Astrocyte of the hippocampus (primary cell): ENCODE data around the gene CAPN13.

ENCODE experiments used
- DNase-seq: peaks from one replicate; pipeline ENCODE4 v3.0.0; 2011; ENCODE audit warnings: low read depth, low spot score

The CAPN13 gene

GRCh38 chr2:30730736-30731647 is 76.3 kb downstream of the CAPN13 start:
- DNase-seq: no peak

DNA sequence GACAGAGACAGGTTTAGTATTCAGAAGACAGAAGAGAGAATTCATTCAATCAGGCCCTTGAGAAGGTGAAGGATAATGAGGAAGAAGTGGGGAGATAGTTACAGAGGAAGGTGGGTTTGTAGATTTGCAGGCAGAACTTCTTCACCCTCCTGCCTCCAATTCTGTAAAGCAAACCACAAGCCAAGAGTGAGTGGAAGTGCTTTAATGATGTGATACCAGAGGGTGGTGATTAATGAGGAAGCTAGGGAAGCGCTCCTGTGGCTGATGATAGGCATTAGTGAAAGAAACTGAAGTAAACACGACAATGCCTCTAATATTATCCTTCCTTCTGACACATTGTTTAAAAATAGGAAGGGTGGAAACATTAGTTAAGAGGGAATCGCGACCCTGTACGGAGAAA is 78.2 kb downstream of the CAPN13 start:
- DNase-seq: no peak

GRCh38 chr2:30722936-30723725 is 84.1 kb downstream of the CAPN13 start:
- DNase-seq: no peak

DNA sequence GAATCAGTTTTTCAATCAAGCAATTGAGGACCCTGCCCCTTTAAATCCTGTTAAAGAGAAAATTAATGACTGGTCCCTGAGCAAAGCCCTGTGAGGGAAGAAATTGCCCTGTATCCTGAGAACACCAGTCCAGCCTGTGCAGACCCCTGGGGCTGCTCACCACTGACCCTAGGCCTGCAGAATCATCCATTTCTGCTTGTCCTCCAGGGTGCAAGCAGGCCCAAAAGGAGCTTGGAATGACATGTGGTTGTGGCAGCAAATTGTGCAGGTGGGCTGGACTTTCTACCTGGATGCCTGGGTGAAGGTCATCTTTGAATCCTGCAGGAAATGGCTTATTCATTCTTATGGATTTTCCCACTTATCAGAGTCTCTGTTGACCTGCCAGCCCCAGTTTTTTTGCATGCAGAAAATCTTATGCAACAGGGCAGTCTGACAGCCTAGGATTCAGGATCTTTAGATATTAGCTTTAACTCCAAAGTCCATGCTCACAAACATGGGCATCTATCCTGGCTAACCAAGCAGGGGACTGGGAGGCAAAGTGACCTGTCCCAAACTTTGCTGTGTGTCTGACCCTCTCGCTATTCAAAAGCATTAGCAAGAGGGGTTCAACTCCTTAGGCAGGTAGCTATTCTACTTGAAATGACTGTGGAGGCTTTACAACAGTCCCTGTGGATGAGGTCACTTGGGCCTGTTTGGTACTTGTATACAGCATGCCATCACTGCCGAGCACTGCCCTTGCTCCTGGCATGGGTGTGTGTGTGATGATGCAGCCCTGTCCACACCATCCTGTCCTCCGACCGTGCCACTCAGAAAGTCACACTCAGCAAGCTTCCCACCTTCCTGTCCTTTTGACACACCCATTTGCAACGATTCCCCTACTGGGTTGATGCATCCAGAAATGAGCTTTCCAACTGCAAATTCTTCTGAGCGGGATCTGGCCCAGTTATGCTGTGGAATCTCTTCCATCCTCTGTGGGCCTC is 85.3 kb downstream of the CAPN13 start:
- DNase-seq: no peak

DNA sequence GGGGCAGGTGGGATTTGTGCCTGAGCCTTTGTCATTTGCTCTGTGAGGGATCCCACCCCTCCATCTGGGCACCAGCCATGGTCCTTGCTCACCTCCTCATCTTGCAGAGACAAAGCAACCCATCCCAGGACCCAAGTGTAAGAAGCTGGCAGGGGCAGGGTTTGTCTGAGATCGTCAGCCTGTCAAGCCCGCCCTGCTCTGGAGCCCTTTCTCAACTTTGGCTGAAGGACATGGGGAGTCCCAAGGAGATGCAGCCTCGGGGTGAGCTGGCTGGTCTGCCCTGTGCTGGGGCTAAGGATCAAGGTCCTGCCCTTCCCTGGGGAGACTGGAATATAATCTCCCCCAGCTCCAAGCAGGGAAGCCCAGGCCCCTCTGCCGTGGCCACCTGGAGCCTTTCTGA is 86.0 kb downstream of the CAPN13 start:
- no peak for DNase-seq

GRCh38 chr2:30717081-30717650 is 90.1 kb downstream of the CAPN13 start:
- DNase-seq: no peak

GRCh38 chr2:30716123-30716900 is 90.9 kb downstream of the CAPN13 start:
- DNase-seq: no peak

DNA sequence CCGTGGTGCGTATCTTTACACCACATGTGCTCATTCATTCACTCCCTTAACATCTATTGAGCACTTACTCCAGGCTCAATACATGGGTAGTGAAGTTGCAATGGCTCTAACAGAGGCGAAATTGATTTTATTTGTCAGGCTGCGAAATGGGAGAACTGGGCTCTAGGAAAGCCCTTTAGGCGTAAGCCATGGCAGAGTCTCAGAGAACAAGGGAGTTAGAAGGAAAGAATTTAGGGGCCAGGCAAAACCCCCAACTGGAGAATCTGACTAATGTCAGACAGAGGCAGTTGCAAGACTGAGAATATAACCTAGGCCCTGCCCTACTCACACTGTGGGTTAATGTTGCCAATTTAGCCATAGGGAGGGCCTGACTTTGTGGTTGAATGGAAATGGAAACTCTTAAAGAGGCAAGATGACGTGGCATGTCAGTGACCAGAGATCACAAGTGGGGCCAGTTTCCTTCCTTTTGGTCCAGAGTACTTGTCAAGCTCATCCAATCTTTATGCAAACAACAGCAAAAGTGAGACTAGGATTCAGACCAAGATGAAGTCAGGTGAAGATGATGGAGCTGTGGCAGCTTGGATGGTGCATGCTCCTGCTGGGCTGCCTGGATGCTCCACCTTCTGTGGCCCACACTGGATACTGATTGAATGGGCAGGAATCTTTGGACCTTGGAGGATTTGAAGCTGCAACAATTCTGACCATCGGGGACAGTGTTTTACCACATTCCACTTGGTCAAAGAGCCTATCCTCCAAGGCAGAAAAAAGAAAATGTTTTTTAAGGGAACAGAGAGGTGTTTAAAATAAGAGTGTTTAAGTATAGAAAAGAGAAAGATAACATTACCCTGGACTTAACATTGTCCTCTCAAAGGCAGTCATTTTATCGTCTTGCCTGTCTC is 92.2 kb downstream of the CAPN13 start:
- DNase-seq: no peak

DNA sequence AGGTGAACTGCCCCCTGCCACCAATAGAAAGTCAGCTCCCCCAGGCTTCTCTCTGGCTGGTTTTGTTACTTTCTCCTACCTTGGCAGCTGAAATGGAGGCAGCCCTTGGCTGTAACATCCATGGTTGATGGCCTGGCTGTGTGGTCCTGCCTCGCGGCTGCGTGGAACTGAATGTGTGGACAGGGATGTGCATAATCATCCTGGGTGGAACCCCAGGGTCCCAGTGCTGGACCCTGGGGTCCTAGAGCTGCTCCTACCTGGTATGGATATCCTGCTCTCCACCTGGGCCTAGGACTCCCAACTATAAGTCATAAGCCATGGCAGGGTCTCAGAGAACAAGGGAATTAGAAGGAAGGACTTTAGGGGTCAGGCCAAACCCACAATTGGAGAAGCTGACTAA is 93.5 kb downstream of the CAPN13 start:
- no peak for DNase-seq

DNA sequence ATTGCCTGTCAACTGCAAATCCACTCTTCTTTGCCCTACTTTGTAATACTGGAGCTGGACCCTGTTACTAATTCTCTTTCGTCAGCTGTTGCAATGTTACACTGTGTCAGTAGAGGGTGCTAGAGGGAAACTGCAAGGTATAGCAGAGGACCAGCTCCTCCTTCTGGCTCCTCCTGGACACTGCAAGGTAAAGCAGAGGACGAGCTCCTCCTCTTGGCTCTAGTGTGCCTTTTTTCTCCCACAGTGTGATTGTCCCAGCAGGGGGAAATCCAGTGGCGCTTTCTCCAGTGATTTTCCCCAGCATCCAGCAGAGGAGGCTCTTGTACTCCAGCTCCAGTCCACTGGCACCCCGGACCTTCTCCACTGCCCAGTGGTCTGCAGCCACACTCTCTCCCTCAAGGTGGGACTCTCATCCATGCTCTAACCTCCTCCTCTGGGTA is 95.6 kb downstream of the CAPN13 start:
- peak; percentile 93 for DNase-seq

DNA sequence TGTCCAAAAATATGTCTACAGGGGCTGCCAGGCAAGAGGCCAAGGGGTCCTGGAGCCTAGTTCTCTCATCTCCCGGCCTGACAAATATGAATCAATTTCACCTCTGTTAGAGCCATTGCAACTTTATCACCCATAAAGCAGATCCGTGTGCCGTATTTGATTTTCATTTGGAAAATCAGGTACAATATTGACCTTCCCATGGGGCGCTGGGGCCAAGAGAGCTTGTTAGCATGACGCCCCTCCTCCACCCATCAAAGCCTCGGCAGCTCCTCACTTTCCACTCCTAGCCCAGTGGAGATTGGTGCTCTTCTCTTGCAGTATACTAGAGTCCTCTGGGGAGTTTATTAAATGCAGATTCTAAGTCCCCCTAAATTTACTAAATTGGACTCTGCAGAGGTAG is 96.8 kb downstream of the CAPN13 start:
- no peak for DNase-seq

- DNase-seq: no peak
Observed at GRCh38 chr2:30710016-30710415, 97.2 kb downstream of the CAPN13 start.

DNA sequence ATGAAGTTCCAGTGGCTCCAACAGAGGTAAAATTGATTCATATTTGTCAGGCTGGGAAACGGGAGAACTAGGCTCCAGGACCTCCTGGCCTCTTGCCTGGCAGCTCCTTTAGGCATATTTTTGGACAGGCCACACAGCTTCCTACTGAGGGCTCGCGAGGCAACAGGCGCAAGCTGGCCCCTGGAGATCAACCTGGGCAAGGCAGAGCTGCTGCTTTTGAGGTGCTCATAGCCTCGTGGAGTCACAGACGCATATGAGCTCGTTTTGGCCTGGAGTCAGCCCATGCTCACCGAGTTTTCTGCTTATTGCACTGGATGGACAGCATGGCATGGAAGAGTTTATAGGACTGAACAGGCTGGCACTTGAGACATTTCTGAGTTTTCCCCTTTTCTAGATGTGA is 97.7 kb downstream of the CAPN13 start:
- DNase-seq: no peak

GRCh38 chr2:30708491-30709290 is 98.6 kb downstream of the CAPN13 start:
- DNase-seq: no peak

DNA sequence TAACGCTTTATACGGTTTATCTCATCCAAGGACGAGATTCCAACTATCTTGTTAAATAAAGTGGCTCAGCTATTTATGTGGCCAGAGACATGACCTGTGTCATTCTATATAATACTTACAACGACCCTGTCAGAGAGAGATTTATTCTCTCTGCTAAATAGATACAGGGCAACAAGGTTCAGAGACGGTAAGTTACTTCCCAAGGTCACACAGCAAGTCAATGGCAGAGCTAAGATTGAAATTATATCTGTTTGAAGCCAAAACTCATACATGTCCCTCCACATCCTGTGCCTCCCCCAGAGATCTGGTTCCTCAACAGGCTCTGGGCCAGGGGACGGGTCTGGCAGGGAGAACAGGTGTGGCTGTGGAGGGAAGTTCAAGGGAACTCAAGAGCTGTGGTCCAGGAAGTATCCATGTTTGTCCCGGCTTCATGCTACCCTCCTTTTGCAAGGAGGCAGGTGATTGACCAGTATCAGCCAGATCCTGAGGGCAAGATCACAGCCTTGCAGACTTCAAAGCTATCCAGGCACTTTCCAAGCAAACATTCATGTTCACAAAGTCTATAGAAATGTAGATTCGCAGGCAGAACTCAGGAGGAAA is 99.8 kb downstream of the CAPN13 start:
- DNase-seq: no peak

GRCh38 chr2:30706534-30707303 is 100.5 kb downstream of the CAPN13 start:
- peak; percentile 77 for DNase-seq
